GM15510 (cell line): ENCODE data around the gene GCSAM.
A peak's percentile ranks its signal among the peaks of the same experiment; 100 is the strongest.

Experiments used
- POLR2A ChIP-seq: IDR thresholded peaks from 3 replicates; pipeline ENCODE4 v1.6.1; 2011; ENCODE audit warnings: borderline replicate concordance; ENCODE audit not compliant: insufficient read length; ENCODE audit errors: extremely low read depth

The GCSAM gene

GRCh38 chr3:112119962-112120836 lies 12.8 kb downstream of the GCSAM start:
- peak; percentile 18 for TF ChIP-seq POLR2A

- no peak for TF ChIP-seq POLR2A
Measured at GRCh38 chr3:112117841-112118571, 15.0 kb downstream of the GCSAM start.

- no peak for TF ChIP-seq POLR2A
Measured at GRCh38 chr3:112117415-112117814, 15.6 kb downstream of the GCSAM start.

GRCh38 chr3:112116748-112117186 lies 16.3 kb downstream of the GCSAM start:
- no peak for TF ChIP-seq POLR2A

- no peak for TF ChIP-seq POLR2A
Measured at GRCh38 chr3:112115806-112116383, 17.2 kb downstream of the GCSAM start.

- no peak for TF ChIP-seq POLR2A
Measured at GRCh38 chr3:112115161-112115739, 17.8 kb downstream of the GCSAM start.

GRCh38 chr3:112114576-112115160 lies 18.4 kb downstream of the GCSAM start:
- no peak for TF ChIP-seq POLR2A

GRCh38 chr3:112111785-112112402 lies 21.2 kb downstream of the GCSAM start:
- TF ChIP-seq POLR2A: no peak

GRCh38 chr3:112109322-112109721 lies 23.7 kb downstream of the GCSAM start:
- TF ChIP-seq POLR2A: no peak

- TF ChIP-seq POLR2A: no peak
Measured at GRCh38 chr3:112104774-112105173, 28.3 kb downstream of the GCSAM start.

GRCh38 chr3:112101916-112102315 lies 31.1 kb downstream of the GCSAM start:
- no peak for TF ChIP-seq POLR2A

- TF ChIP-seq POLR2A: no peak
Measured at GRCh38 chr3:112097378-112097777, 35.7 kb downstream of the GCSAM start.

GRCh38 chr3:112096176-112096575 lies 36.9 kb downstream of the GCSAM start:
- TF ChIP-seq POLR2A: no peak

- TF ChIP-seq POLR2A: no peak
Measured at GRCh38 chr3:112095731-112096130, 37.3 kb downstream of the GCSAM start.
